GM11168 (cell line): ENCODE measurements around the gene HCFC2.
"Not testable (repeated sequence)": the region's sequence is repeated elsewhere in the genome, so short reads cannot be mapped to it uniquely, and the experiment has no call there.

Experiments used
- in situ Hi-C: fragments of 300-500 bp; cut with MboI; formaldehyde crosslinking; loops from one replicate; pipeline ENCODE4 v1.12.0; 2022; ENCODE audit warnings: low sequenced_read_pairs; ENCODE audit not compliant: unreplicated experiment

The HCFC2 gene

GRCh38 chr12:104109446-104110271, 45.3 kb downstream of the HCFC2 start:
- in situ Hi-C loops, result loop anchor here (10.0 kb wide), 1 partner anchor 225 kb away; no protein-coding TSS in a partner anchor

- in situ Hi-C loops, result not testable (repeated sequence)
These were observed 50.7 kb downstream of the HCFC2 start for GRCh38 chr12:104114834-104115586.

DNA sequence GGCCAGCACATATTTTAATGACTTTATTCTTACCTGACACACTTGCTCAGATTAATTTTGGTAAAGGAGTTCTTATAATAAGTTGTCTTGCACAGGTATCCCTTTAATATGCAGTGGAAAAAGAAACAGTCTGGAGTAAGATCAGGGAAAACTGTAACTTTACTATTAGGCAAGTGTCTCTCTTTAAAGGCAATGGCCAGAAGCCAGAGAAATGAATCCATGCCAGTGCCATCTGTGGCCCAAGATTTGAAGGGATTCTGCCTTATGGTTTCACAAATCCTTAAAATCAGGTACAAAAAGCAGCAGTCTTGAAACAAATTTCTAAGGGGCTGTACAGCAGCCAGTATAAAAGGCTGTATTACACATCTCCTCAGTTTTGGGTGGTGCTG, 51.2 kb downstream of the HCFC2 start:
- in situ Hi-C loops, result no loop called here

- in situ Hi-C loops, result no loop called here
These were observed 56.7 kb downstream of the HCFC2 start for GRCh38 chr12:104121001-104121400.

DNA sequence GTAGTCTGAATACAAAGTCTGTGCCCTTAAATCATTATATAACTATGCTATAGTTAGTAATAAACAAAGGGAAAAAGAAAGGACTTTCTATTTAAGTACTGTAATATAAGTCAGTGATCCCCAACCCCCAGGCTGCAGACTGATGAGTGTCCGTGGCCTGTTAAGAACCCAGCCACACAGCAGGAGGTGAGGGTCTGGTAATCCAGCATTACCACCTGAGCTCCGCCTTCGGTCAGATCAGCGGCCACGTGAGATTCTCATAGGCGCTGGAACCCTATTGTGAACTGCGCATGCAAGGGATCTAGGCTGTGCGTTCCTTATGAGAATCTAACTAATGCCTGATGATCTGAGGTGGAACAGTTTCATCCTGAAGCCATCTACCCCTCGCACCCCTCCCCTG, 58.0 kb downstream of the HCFC2 start:
- in situ Hi-C loops, result no loop called here

DNA sequence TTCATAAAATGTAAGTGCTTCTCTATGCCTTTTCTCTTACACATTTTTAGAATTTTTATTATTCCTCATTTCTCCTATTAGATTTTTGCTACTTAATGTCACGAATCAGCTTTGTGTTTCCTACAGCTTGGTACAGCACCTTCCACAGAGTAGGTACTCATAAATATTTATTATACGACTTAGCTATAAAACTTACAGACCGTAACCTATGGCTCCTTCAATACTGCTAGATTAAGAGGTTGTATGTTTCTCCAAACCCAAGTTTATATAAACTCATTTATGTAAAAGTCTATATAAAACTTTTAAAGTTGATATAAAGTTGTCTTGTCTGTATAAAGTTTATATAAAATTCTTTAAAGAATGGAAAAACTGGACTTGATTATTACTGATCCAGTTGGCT, 62.2 kb downstream of the HCFC2 start:
- in situ Hi-C loops, result no loop called here

DNA sequence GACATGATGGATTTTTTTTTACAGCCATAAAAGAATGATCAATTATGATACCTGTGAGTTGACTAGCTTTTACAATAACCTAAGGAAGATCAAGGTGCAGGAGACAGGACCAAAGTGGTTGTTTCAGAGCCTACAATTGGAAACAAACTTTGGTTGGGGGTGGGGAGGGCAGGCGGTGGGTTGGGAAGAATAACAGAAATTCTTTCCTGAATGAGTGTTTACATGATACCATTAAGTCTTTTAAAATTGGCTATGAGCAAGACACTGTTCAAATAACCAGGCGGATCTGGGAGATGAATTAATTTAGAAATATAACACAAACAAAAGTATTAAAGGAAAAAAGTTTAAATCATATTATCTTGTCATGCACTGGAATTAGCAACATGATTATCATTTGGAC, 66.4 kb downstream of the HCFC2 start:
- in situ Hi-C loops, result no loop called here

DNA sequence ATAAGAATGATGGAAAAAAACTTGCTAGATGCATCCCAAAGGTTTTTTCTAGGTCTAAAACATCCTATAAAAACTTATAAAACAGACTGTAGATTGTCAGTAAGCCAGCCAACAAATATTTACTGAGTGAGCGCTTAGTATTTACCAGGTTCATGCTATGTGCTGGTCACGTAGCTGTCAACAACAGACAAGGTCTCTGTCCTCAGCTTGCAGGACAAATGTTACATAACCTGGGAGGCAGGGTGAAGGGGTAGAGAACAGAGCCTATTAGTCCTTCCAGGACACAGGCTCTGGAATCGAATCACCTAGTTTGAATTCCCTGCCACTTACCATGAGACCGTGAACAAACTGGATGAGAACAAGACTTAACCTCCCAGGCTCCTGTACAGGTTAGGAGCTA, 67.3 kb downstream of the HCFC2 start:
- in situ Hi-C loops, result no loop called here

GRCh38 chr12:104132351-104132956, 68.1 kb downstream of the HCFC2 start:
- in situ Hi-C loops, result no loop called here

GRCh38 chr12:104133321-104133720, 69.0 kb downstream of the HCFC2 start:
- in situ Hi-C loops, result no loop called here

- in situ Hi-C loops, result no loop called here
These were observed 69.5 kb downstream of the HCFC2 start for GRCh38 chr12:104133866-104134265.

DNA sequence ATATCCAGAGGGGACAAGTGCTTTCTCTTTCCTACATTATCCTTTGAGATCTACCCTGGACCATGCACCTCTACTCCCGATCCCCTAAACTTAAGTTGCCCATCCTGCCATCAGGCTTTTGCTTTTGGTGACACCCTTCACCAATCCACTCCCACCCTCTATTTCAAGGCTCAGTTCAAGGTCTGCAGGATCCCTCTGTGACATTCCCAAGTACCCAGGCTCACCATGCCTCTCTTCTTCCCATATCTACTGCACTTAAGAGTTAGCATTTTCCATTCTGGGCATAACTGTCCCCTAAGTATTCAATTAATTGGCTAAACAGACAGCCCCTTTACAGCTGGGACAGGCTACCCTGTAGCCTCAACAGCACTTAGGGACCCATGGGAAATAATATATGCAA, 70.6 kb downstream of the HCFC2 start:
- in situ Hi-C loops, result no loop called here

GRCh38 chr12:104136577-104136976, 72.2 kb downstream of the HCFC2 start:
- in situ Hi-C loops, result no loop called here

- in situ Hi-C loops, result no loop called here
These were observed 72.9 kb downstream of the HCFC2 start for GRCh38 chr12:104137001-104137901.

- in situ Hi-C loops, result no loop called here
These were observed 73.8 kb downstream of the HCFC2 start, which contains the start of gene NFYB for GRCh38 chr12:104137902-104138796. Gene NFYB (minus strand): TSS chr12:104138210. CDS start chr12:104135453, 2,757 bp downstream.

GRCh38 chr12:104138797-104139152, 74.4 kb downstream of the HCFC2 start:
- in situ Hi-C loops, result no loop called here

GRCh38 chr12:104142543-104142942, 78.2 kb downstream of the HCFC2 start:
- in situ Hi-C loops, result no loop called here

DNA sequence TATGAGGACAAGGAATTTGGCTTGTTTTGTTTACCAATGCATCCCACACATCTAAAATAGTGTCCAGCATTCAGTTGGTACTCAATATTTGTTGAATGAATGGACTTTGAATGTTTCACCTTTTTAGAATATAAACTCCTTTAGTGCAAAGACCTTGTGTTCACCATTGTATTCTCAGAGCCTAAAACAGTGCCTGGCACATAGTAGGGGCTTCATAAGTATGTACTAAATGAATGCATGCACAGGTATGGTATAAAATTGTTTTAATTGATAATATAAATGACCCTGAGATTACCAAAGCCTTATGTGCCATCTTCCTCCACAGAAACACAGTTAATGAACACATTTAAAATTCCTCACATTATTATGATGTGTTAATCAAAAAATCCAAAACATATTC, 78.7 kb downstream of the HCFC2 start:
- in situ Hi-C loops, result no loop called here

- in situ Hi-C loops, result no loop called here
These were observed 79.6 kb downstream of the HCFC2 start for GRCh38 chr12:104143918-104144317.
